ENCODE results near the gene RASSF3. TPM values are rescaled to one million over a fixed set of nuclear protein-coding genes. Genes with fewer than 3 reads are reported as not detected.
A peak's percentile ranks its signal among the peaks of the same experiment; 100 is the strongest.

Gene RASSF3
- total RNA-seq, 2 experiments from 2014 or later = 40.4 to 41.6 TPM

DNA sequence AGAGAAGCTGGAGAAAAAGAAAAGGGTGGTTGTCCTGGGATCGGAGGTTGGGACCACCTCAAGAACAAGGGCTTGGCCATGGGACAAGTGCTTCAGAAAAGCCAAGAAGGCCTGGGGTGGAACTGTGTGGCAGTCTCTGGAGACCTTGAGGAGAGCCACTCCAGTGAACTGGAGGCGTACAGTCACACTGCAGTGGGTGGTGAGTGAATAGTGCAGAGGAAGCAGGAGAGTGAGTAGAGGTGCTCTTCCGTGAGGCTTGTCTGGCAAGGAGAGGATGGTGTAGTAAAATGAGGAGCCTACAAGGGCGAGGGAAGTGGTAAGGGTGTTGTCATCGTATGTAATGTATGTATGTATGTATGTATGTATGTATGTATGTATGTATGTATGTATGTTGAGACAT is 20.9 kb downstream of the RASSF3 start:
- ATAC-seq = peak; percentile 66
- peaks cover 50% of the 10 kb centered on the region for H3K36me3 Mint-ChIP-seq (ENCODE audit: low read depth)
- H3K27me3 Mint-ChIP-seq = no peaks in the 10 kb centered on the region
- ChIA-PET CTCF (interaction anchor here (0.6 to 1.0 kb wide), 2 partner anchors 30 to 31 kb away, joined by 3 to 5 read pairs; no protein-coding TSS in a partner anchor), POLR2A (interaction anchor here (0.8 kb wide), 1 partner anchor 39 kb away, joined by 3 read pairs; no protein-coding TSS in a partner anchor)
- peak; percentile 25 for DNase-seq
- peak overlapping the region; percentile 72 for H3K27ac Mint-ChIP-seq
- H3K4me3 Mint-ChIP-seq = no peak overlapping the region
- H3K4me1 Mint-ChIP-seq (ENCODE audit: low read depth) = peaks cover 78% of the 10 kb centered on the region
- intact Hi-C loops (cut with micrococcal nuclease) = loop anchor here (5.0 kb wide), 1 partner anchor 36 kb away; no protein-coding TSS in a partner anchor
- H3K9me3 Mint-ChIP-seq = peaks cover 17% of the 10 kb centered on the region
- TF ChIP-seq, protein P1, sequence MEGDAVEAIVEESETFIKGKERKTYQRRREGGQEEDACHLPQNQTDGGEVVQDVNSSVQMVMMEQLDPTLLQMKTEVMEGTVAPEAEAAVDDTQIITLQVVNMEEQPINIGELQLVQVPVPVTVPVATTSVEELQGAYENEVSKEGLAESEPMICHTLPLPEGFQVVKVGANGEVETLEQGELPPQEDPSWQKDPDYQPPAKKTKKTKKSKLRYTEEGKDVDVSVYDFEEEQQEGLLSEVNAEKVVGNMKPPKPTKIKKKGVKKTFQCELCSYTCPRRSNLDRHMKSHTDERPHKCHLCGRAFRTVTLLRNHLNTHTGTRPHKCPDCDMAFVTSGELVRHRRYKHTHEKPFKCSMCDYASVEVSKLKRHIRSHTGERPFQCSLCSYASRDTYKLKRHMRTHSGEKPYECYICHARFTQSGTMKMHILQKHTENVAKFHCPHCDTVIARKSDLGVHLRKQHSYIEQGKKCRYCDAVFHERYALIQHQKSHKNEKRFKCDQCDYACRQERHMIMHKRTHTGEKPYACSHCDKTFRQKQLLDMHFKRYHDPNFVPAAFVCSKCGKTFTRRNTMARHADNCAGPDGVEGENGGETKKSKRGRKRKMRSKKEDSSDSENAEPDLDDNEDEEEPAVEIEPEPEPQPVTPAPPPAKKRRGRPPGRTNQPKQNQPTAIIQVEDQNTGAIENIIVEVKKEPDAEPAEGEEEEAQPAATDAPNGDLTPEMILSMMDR (IDR thresholded peaks at IDR 0.05) = no peak

DNA sequence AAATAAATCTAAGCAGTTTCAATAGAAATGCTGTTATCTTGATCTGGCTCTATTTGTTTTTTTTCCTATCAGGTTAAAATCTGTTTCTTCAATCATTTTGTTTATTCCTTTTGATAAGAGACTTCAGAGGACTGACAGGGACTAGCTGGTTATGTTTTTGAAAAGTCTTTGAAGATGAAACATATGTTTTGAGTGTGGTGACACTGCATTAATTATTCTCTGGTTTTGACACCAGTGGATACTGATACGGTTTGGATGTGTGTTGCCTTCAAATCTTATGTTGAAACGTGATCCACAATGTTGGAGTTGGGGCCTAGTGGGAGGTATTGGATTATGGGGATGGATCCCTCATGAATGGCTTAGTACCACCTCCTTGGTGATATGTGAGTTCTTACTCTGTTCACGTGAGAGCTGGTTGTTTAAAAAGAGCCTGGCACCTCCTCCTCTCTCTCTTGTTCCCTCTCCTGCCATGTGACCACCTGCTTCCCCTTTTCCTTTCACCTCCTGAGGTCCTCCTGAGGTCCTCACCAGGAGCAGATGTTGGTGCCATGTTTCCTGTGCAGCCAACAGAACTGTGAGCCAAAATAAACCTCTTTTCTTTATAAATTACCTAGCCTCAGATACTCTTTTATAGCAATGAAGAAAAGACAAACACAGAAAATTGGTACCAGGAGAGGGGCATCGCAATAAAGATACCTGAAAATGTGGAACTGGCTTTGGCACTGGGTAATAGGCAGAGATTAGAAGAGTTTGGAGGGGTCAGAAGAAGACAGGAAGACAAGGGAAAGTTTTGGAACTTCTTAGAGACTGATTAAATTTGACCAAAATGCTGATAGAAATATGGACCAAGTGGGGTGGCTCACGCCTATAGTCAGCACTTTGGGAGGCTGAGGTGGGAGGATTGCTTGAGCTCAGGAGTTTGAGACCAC is 23.0 kb downstream of the RASSF3 start:
- ChIA-PET POLR2A (interaction anchor here (1.1 kb wide), 1 partner anchor 27 kb away, joined by 3 read pairs; no protein-coding TSS in a partner anchor), CTCF (interaction anchor here (0.7 to 1.2 kb wide), 3 partner anchors 11 to 65 kb away, joined by 3 to 4 read pairs (median 3); no protein-coding TSS in a partner anchor)
- intact Hi-C loops (cut with micrococcal nuclease) = loop anchor here (5.0 kb wide), 1 partner anchor 34 kb away; no protein-coding TSS in a partner anchor
- Mint-ChIP-seq H3K27me3 (no peaks in the 10 kb centered on the region), H3K4me1 (ENCODE audit: low read depth) (peaks cover 69% of the 10 kb centered on the region), H3K4me3 (no peak overlapping the region), H3K36me3 (ENCODE audit: low read depth) (peaks cover 54% of the 10 kb centered on the region), H3K27ac (peak overlapping the region; percentile 80), H3K9me3 (peaks cover 17% of the 10 kb centered on the region)
- DNase-seq (no peak), ATAC-seq (no peak)
- TF ChIP-seq, protein P1 (IDR thresholded peaks at IDR 0.05) = no peak

DNA sequence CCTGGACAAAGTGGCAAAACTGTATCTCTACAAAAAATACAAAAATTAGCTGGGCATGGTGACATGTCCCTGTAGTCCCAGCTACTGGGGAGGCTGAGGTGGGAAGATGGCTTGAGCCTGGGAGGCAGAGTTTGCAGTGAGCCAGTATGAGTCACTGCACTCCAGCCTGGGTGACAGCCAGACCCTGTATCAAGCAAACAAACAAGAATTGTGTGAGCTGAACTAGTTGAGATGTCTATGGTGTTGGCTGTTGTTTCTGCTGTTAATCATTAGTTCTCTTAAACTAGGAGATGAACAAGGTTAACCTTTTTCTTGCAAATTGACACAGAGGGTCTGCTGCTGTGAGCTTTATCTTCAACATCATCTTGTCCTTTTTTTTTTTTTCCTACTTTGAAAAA is 23.6 kb downstream of the RASSF3 start:
- POLR2A ChIA-PET = interaction anchor here (1.1 kb wide), 1 partner anchor 27 kb away, joined by 3 read pairs; no protein-coding TSS in a partner anchor
- H3K27ac Mint-ChIP-seq = peak overlapping the region; percentile 80
- ATAC-seq (peak; percentile 50), DNase-seq (peak; percentile 33)
- CTCF ChIA-PET = interaction anchor here (0.7 to 1.2 kb wide), 2 partner anchors 10 to 16 kb away, joined by 3 to 4 read pairs; no protein-coding TSS in a partner anchor
- no peak overlapping the region for H3K4me3 Mint-ChIP-seq
- peaks cover 58% of the 10 kb centered on the region for H3K36me3 Mint-ChIP-seq (ENCODE audit: low read depth)
- H3K4me1 Mint-ChIP-seq (ENCODE audit: low read depth) = peaks cover 71% of the 10 kb centered on the region
- TF ChIP-seq, protein P1 (IDR thresholded peaks at IDR 0.05) = no peak
- intact Hi-C loops (cut with micrococcal nuclease) = loop anchor here (5.0 kb wide), 1 partner anchor 33 kb away; no protein-coding TSS in a partner anchor
- H3K9me3 Mint-ChIP-seq = peaks cover 17% of the 10 kb centered on the region
- no peaks in the 10 kb centered on the region for H3K27me3 Mint-ChIP-seq

DNA sequence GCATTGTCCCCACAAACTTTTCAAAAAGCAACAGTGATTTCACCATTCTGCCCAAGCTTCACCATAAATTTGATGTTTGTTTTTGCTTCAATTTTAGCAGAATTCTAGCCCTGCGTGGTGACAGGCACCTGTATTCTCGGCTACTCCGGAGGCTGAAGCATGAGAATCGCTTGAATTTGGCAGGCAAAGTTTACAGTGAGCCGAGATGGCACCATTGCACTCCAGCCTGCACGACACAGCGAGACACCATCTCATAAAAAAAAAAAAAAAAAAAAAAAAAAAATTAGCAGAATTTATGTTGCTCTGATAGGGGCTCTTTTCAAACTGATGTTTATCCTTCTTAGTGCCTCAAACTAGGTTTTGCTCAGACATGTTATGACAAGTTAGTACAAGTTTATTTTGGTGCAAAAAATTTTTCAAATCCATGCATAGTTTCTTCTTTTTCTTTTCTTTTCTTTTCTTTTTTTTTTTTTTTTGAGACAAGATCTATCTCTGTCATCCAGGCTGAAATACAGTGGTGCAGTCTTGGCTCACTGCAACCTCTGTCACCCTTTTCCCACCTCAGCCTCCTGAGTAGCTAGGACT is 24.3 kb downstream of the RASSF3 start:
- no peak for DNase-seq
- TF ChIP-seq, protein P1 (IDR thresholded peaks at IDR 0.05) = no peak
- no peak overlapping the region for H3K4me3 Mint-ChIP-seq
- no peaks in the 10 kb centered on the region for H3K27me3 Mint-ChIP-seq
- intact Hi-C loops (cut with micrococcal nuclease) = loop anchor here (5.0 kb wide), 1 partner anchor 33 kb away; no protein-coding TSS in a partner anchor
- H3K36me3 Mint-ChIP-seq (ENCODE audit: low read depth) = peaks cover 56% of the 10 kb centered on the region
- ChIA-PET POLR2A (interaction anchor here (1.2 kb wide), 1 partner anchor 17 kb away, joined by 3 read pairs; no protein-coding TSS in a partner anchor), CTCF (interaction anchor here (0.7 to 1.5 kb wide), 3 partner anchors 9 to 85 kb away, joined by 3 to 5 read pairs (median 4); no protein-coding TSS in a partner anchor)
- H3K9me3 Mint-ChIP-seq = peaks cover 17% of the 10 kb centered on the region
- H3K4me1 Mint-ChIP-seq (ENCODE audit: low read depth) = peaks cover 74% of the 10 kb centered on the region
- ATAC-seq = no peak
- H3K27ac Mint-ChIP-seq = peak overlapping the region; percentile 79
